NCI-H146 (cell line): ENCODE measurements around the gene GPR42.

Experiments used
- DNase-seq: peaks from one replicate; lab custom pipeline; 2025; lab: John Stamatoyannopoulos, UW

GPR42 gene

GRCh38 chr19:35370722-35371121, at the start of gene GPR42:
GPR42 (plus strand) TSS chr19:35371068; CDS start chr19:35371360, 292 bp downstream.
- DNase-seq, result no peak

GRCh38 chr19:35321291-35321690, 49.6 kb upstream of the GPR42 start:
- no peak for DNase-seq

- DNase-seq, result no peak
Observed at GRCh38 chr19:35322014-35322413, 48.9 kb upstream of the GPR42 start.

GRCh38 chr19:35327642-35328041, 43.2 kb upstream of the GPR42 start:
- DNase-seq, result no peak

- DNase-seq, result no peak
Observed at GRCh38 chr19:35328851-35329285, 42.0 kb upstream of the GPR42 start, which contains the start of gene CD22. CD22 (plus strand) TSS chr19:35329187; CDS start chr19:35332041, 2,854 bp downstream.

- DNase-seq, result no peak
Observed at GRCh38 chr19:35329323-35329722, 41.5 kb upstream of the GPR42 start.

GRCh38 chr19:35330475-35330874, 40.4 kb upstream of the GPR42 start:
- DNase-seq, result no peak

- DNase-seq, result no peak
Observed at GRCh38 chr19:35331551-35332214, 39.2 kb upstream of the GPR42 start.

GRCh38 chr19:35332817-35333216, 38.1 kb upstream of the GPR42 start:
- DNase-seq, result no peak

- DNase-seq, result no peak
Observed at GRCh38 chr19:35334144-35334753, 36.6 kb upstream of the GPR42 start.

- no peak for DNase-seq
Observed at GRCh38 chr19:35336166-35336955, 34.5 kb upstream of the GPR42 start.

GRCh38 chr19:35337097-35337983, 33.5 kb upstream of the GPR42 start:
- DNase-seq, result no peak

- no peak for DNase-seq
Observed at GRCh38 chr19:35337984-35338296, 32.9 kb upstream of the GPR42 start.

GRCh38 chr19:35340431-35340830, 30.4 kb upstream of the GPR42 start:
- no peak for DNase-seq

GRCh38 chr19:35341006-35341405, 29.9 kb upstream of the GPR42 start:
- no peak for DNase-seq

- no peak for DNase-seq
Observed at GRCh38 chr19:35341565-35342225, 29.2 kb upstream of the GPR42 start.

- no peak for DNase-seq
Observed at GRCh38 chr19:35342430-35342829, 28.4 kb upstream of the GPR42 start.

GRCh38 chr19:35344511-35345031, 26.3 kb upstream of the GPR42 start:
- no peak for DNase-seq

- no peak for DNase-seq
Observed at GRCh38 chr19:35345671-35346111, 25.2 kb upstream of the GPR42 start.

- DNase-seq, result no peak
Observed at GRCh38 chr19:35346193-35347052, 24.4 kb upstream of the GPR42 start.
